NCI-H187 treated with DMSO at 0.1 percent for 48 hours (cell line): ENCODE results near the gene GPSM3.
A peak's percentile ranks its signal among the peaks of the same experiment; 100 is the strongest.
"Not testable (repeated sequence)": the region's sequence is repeated elsewhere in the genome, so short reads cannot be mapped to it uniquely, and the experiment has no call there.

Experiments used
- DNase-seq: peaks from one replicate; lab custom pipeline; 2025; lab: John Stamatoyannopoulos, UW

The GPSM3 gene

DNA sequence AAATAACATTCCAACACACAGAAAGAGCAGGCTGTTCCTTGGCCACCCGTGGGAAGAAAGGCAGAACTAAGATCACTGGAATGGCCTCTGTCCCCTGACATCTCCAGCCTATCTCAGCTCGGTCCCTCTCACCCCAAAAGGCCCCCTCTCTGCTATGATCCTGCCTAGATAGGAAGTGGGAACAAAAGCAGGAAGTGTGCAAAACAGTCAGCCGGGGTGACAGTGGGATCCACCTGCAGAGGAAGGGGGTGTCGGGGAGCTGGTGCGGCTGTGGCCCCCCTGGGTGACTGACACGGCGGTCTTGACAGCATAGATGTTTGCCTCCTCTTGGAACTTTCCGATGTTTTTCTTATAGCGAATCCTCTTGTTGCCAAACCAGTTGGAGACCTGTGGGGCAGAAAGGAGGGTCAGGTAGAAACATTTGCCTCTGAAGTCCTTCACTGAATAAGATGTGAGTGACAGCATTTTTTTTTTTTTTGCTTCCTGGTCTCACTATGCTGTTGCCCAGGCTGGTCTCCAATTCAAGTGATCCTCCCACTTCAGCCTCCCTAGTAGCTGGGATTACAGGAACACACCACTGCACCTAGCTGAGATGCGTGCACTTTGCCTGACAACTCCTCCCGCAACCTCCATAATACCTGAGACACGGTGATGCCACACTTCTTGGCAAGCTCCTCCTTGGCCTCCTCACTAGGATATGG lies 5.3 kb downstream of the GPSM3 start:
- DNase-seq: no peak

DNA sequence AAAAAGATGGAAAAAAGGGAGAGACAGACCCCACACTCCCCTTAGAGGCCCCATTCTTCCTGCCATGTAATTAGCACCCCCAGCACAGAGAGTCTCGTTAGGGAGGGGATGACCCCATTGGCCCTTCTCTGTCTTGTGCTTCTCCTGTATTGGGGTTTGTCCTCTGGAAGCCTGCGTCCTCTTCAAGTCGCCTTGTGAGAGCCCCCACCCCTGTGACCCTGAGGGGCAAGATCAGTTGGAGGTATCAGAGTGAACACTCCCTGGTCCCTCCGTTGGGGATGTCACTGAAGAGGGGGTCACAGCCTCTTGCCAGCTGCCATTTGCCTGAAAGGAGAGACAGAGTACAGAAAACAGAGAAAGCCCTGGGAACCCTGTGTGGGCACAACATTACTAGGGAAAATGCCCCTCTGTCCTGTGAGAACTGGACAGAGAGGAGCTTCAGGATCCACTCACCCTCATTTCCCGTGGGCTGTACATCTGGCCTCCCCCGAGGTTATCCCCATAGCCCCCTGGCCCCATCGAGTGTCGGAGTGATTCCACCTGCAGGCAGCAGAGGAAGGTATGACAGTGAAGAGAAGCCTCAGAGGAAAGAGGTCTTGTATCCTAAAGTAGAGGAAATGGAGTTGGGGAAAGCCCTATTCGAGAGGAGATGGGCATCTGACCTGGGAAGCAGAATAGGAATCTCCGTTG lies 6.1 kb downstream of the GPSM3 start:
- DNase-seq: not testable (repeated sequence)

DNA sequence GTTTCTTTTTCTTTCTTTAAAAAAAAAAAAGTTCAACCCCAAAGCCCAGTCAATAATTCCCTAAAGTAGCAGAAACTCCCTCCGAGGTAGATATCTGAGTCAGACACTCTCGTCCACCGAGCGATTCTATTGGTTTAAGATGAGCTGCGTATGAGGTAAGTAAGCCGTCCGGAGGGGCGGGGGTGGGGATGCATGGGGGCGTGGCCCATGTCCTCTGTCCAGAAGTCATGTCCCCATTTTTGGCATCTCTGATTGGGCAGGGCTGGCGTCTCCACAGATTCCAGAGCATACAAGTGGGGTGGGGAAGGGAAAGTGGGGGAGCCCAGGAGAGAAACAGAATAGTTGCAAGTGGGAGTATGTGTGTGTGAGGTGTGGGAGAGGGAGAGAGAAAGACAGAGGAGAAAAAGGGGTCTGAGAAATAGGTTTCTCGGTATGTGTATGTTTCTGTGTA lies 6.7 kb downstream of the GPSM3 start:
- DNase-seq: not testable (repeated sequence)

DNA sequence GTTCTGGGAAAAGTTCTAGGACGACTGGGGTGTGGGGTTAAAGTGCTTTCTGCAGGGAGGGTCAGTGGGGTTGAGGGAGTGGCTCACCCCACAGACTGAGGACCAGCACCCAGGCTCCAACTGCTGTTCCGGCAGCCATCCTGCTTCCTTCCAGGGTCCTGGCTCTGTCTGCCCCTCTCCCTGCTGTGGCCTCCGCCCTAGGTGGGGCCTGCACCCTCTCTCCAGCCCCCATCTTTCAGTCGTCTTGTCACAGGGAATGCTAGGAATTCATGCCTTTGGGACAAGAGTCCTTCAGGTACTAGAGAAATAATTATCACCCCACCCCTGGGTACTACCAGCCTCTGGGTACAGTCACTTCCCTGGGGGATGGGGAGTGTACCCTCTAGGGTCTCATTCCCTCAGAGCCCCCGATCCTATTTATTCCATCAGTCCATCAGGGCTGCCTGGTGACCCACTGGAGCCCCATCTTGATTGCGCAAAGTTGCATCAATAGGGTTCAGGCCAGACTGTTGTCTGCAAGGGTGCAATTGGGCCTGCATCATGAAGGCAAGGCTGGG lies 8.3 kb downstream of the GPSM3 start, which contains the start of gene AGER:
Gene AGER, minus strand, starts transcription at position 170 of the 557 bp plus-strand sequence. Its CDS starts 31 bp downstream, at position 139.
- DNase-seq: no peak

DNA sequence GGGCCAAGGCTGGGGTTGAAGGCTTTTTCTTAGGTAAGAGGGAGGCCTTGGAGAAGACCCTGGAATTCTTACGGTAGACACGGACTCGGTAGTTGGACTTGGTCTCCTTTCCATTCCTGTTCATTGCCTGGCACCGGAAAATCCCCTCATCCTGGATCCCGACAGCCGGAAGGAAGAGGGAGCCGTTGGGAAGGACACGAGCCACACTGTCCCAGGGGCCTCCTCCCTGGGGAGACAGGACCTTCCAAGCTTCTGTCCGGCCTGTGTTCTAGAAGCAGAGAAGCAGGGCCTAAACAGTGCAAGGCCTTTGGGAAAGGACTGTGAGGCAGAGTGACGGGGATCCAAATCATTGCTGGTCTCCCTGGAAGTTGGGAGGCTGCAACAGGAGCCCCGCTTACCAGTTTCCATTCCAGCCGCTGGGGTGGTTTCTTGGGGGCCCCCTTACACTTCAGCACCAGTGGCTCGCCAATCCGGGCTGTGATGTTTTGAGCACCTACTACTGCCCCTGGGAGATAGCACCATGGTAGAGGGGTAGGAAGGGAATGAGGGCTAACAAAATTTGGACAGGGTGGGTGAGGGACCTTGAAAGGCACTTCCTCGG lies 8.9 kb downstream of the GPSM3 start:
- DNase-seq: no peak

DNA sequence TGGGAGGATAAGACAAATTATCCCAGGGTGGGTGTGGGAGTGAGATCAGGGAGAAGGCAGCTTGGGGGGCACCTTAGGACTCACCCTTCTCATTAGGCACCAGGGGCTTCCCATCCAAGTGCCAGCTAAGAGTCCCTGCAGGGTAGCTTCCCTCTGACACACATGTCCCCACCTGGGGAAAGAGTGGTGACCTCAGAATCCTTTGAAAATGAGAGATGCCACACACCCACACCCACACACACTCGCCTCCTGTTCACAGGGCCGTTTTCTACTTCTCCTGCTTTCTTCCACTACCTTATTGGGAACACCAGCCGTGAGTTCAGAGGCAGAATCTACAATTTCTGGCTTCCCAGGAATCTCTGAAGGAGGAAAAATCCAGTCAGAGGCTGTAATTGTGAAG lies 9.4 kb downstream of the GPSM3 start:
- no peak for DNase-seq

DNA sequence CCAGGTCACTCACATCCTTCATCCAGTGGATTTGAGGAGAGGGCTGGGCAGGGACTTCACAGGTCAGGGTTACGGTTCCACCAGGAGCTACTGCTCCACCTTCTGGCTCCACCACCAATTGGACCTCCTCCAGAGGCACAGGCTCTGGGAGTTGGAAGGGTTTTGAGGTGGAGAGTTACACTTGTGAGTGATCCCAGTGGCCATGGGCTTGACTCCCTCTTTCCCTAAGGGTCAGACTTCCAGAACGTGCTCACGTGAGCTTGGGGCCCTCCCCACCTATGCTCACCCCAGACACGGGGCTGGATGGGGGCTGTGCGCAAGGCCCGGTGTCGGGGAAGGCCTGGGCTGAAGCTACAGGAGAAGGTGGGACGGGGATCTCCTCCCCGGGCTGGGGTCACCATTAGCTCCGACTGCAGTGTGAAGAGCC lies 9.9 kb downstream of the GPSM3 start:
- DNase-seq: no peak

DNA sequence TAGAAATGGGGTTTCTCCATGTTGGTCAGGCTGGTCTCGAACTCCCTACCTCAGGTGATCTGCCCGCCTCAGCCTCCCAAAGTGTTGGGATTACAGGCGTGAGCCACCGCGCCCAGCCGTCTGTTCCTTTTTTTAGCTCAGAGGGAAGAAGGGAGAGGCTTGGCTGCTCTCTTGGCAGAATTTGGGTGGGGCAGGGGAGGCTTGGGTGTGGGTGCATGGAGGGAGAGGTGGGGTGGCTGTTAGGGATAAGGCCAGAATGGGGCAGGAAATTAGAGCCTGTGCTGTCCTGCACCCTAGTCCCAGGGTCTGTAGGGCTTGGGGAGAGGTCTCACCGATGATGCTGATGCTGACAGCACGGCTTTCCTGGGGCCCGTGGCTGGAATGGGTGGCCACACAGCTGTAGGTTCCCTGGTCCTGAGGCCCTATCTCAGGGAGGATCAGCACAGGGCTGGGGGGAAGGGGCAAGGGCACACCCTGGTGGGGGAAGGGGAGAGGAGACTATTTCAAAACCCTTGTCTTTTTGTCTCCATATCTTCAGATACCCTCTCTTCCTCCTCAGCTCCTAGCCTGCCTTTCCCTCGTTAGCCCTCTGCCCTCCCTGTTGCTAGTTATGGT lies 10.4 kb downstream of the GPSM3 start:
- no peak for DNase-seq

DNA sequence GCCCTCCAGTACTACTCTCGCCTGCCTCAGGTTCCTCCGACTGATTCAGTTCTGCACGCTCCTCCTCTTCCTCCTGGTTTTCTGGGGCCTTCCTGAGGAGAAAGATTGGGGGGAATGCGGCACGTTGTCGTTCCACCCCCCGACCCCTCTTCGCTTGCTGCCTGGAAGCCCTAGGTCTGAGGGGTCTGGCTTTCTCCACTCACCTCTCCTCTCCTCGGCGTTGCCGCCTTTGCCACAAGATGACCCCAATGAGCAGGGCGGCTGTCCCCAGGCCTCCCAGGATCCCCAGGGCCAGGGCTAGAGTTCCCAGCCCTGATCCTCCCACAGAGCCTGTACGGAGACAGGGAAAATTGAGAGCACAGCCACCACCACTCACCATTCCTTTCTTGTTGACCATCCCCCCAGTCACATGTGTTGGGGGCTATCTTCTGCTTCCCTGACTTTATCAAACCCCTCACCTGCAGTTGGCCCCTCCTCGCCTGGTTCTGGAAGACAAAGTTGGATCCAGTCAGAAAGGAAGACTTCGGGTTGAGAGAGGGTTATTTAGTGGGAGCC lies 11.2 kb downstream of the GPSM3 start:
- no peak for DNase-seq

DNA sequence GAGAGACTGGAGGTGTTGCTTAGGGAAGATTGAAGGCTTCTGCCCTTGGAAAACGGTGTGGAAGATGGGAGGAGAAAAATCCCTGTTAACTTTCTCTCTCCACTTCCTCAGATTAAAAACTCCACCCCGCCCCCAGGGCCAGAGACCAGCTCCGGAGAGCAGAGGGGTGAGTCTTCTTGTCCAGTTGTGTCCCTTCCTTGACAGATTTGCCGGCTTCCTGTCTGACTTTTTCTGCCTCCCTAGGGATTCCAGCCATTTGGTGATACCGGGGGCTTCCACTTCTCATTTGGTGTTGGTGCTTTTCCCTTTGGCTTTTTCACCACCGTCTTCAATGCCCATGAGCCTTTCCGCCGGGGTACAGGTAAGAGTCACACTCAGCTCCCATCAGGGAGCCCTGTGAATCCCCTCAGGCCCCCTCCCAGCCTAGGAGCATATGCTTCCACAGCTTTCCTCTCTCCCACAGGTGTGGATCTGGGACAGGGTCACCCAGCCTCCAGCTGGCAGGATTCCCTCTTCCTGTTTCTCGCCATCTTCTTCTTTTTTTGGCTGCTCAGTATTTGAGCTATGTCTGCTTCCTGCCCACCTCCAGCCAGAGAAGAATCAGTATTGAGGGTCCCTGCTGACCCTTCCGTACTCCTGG lies 12.6 kb downstream of the GPSM3 start:
- no peak for DNase-seq

DNA sequence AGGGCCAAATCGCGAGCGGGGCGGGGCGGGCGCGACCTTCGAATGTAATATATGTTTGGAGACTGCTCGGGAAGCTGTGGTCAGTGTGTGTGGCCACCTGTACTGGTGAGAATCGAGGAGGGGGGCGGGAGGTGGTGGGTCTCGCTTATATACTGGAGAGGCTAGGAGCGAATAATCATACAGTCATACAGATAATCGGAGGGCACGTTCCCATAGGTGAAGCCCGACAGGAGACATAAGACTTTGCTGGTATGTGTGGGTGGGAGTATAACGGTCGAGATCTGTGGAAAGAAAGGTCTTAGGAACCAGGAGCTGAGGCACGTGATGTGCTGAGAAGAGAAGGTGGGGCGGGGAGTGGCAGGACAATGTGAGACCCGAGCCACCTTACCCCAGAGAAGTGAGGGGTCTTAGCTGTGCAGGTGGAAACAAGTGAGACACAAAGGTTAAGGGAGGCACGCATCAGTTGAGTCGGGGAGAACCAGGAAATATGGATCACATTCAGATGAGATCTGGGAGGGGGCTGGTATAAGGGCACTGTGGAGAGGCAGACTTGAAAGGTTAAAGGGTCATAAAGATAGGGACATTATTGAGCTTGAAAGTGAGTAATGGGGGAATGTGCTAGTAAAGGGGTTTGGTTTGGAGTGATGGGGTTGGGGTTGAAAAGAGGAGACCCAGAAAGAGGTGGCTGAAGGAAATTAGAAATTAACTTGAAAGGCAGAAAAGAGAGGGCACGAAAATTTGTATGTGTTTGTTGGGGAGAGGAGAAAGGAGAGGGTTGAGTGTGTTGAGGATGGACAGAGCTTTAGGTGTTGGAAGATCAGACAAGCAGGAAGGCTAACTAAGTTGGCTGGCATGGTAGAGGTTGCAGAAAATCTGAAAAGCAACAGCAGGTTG lies 13.6 kb downstream of the GPSM3 start:
- no peak for DNase-seq

DNA sequence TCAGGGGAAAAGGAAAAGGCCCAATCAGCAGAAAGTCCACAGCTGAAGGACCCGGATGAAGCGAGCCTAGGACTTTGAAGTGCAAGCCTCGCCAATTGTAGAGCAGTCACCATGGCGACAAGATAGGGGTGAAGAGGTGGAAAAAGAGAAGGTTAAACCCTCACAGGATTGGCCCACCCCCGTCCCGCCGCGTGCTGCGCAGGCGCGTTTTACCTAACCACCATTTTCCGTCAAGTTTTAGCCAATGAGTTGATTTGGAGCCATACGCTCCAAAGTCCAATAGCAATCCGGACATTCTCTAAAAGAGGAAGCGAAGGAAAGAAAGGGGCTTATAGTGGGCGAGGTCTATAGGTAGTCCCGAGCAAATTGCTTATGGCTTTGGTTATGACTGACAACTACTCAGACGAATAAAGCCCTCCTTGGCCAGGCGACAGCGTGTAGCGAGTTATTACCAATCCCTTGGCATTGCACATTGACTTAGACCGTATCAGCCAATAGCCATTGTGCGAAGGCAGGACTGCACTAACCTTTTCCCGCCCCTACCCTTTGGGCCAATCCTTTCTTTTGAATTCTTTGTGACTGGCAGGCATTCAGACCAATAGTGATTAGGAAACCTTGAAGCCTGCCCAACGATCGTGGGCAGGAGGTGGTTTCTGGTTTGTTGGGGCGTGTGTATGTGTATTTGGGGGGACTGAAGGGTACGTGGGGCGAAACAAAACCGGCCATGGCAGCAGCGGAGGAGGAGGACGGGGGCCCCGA lies 14.5 kb downstream of the GPSM3 start, which contains the start of gene RNF5:
Gene RNF5, plus strand, starts transcription at position 618 of the 759 bp plus-strand sequence. Its CDS starts 107 bp downstream, at position 725.
- peak; percentile 98 for DNase-seq

DNA sequence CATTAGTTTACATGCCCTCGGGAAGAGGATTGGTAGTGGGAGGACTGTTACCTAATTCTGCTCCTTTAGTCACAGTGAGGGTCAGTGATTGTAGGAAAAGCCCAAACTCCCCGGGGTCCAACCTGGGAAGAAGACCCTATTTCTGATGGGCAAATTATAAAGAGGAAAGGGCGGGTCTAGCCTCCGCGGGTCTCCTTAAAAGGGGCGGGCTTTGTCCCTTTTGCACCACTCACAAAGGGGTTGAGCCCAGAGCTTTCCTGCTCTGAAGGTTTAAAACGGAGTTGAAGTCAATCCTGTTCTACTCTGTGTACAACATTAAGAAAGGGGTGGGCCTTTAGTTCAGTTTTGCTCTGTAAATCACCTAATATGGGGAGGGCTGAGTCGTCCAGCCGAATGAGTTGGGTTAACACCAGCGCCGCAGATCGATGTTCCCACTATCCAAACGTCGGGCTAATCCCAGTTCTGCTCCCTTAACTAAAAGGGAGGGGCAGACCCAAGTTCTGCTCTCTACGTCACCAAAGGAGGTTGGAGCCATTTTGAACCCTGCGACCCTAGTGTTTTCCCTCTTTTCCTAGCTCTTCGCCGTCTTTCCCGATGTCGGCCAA lies 15.2 kb downstream of the GPSM3 start:
- no peak for DNase-seq

DNA sequence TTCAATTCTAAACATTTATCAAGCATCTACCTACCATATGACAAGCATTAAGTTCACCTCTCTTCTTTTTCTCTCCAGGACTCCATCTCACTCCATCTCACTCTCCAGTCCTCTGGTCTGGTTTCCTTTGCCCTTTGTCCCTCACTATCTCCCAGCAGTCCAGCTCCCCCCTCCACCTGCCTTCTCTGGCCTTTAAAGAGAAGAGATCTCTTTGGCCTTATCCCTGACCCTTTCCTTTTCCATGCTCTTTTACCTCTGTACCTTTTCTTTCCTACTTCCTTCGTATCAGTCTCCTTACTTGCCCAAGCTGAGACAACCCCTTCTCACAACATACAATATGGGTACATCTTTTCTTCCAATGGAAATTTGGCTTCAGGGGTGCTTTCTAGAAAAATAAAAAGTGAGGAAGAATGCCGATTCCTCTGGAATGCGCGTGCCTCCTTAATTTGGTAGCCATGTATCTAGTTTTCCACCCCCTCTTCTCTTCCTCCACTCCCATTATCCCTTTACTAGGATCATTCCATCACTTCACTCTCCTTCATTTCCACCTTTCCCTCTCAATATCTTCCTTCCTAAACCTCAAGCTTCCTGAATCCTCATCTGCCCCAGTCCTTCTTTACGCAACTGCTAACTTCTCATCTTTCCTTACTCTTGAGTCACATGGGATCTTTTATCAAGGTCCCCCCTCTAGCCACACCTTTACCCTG lies 15.8 kb downstream of the GPSM3 start:
- DNase-seq: no peak

DNA sequence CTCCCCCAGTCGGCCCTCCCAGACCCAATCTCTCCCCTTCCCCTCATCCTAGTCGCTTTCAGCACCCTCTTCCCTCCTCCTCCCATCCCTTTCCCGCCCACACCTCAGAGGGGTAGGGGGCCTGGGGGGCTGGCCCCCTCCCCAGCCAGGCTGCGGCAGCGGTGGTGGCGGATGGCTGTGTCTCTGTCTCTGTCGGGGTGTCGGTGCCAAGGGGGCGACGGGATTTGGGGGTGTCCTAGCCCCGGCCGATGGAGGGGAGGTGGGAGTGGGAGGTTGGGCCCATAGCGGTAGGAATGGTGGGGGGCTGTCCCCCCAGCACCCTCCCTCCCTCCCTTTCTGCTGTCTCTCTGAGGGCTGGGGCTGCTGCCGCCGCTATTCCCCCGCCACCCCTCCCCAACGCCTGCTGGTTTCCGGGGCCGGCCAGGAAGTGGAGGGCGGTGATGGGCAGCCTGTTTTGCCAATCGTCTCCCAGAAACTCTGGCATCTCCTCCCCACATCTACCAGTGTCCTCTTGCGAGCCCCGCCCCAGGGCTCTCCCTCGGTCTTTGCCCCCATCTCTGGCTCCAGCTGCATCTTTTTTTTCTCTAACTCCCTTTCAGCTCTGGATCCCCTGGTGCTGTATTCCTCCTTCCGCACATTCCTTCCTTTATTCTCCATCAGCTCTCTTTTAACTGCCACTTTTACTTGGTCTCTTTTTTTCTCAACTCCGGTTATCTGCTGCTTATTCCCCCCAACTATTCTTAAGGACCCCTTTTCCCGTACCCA lies 16.6 kb downstream of the GPSM3 start, which contains the start of gene AGPAT1:
Gene AGPAT1, minus strand, starts transcription at position 374 of the 765 bp plus-strand sequence. CDS start 4,588 bp downstream, outside the sequence.
- DNase-seq: peak; percentile 84

DNA sequence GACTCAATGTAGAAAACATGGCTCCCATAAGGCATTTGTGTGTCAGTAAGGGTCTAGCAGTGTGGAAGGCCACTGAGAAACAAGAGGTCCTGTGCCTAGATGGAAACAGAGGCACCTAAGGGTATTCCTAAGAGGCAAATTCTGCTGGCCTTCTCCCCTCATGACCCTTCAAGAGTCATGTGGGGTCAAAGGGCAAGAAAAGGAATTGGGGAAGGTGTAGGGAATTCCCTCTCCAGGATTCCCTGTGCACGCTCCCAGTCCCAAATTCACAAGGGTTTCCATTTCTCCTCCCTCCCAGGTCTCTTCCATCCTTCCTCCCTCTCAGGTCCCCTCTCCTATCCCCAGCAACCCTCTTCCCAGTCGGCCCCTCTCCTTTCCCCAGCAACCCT lies 17.1 kb downstream of the GPSM3 start:
- DNase-seq: no peak

DNA sequence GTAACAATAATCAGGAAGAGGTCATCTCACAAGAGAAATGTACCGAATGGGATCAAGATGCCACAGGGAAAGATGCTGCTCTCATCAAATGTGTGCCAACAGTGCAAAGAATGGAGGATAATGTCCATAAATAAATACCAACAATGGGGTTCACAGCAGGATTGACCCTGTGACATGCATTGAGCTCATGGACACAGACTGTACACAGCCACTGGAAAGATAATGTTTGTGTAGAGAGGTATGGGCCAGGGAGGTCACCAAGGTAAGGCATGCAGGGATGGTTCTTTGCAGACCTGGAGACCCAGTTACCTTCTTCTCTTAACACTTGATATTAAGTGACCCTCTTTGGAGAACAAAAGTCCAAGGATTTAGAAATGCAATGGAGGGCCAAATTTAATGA lies 18.0 kb downstream of the GPSM3 start:
- DNase-seq: no peak
